ENCODE data around the gene DUSP10. TPM values are rescaled to one million over a fixed set of nuclear protein-coding genes. Genes with fewer than 3 reads are reported as not detected.

Gene DUSP10
- total RNA-seq, 1 donor from 2014 or later = 5.0 TPM

GRCh38 chr1:221664253-221664652, 77.6 kb downstream of the DUSP10 start:
- no peaks in the 10 kb centered on the region for H3K36me3 Mint-ChIP-seq (ENCODE audit: low read depth, unreplicated experiment)
- H3K27me3 Mint-ChIP-seq (ENCODE audit: unreplicated experiment) = no peaks in the 10 kb centered on the region
- no peak overlapping the region for H3K27ac Mint-ChIP-seq (ENCODE audit: unreplicated experiment)
- H3K4me3 Mint-ChIP-seq (ENCODE audit: unreplicated experiment) = no peak overlapping the region
- H3K9me3 Mint-ChIP-seq (ENCODE audit: unreplicated experiment) = no peaks in the 10 kb centered on the region
- TF ChIP-seq, protein P1, sequence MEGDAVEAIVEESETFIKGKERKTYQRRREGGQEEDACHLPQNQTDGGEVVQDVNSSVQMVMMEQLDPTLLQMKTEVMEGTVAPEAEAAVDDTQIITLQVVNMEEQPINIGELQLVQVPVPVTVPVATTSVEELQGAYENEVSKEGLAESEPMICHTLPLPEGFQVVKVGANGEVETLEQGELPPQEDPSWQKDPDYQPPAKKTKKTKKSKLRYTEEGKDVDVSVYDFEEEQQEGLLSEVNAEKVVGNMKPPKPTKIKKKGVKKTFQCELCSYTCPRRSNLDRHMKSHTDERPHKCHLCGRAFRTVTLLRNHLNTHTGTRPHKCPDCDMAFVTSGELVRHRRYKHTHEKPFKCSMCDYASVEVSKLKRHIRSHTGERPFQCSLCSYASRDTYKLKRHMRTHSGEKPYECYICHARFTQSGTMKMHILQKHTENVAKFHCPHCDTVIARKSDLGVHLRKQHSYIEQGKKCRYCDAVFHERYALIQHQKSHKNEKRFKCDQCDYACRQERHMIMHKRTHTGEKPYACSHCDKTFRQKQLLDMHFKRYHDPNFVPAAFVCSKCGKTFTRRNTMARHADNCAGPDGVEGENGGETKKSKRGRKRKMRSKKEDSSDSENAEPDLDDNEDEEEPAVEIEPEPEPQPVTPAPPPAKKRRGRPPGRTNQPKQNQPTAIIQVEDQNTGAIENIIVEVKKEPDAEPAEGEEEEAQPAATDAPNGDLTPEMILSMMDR (IDR thresholded peaks at IDR 0.05; ENCODE audit: unreplicated experiment) = no peak
- DNase-seq (ENCODE audit: low spot score) = no peak
- H3K4me1 Mint-ChIP-seq (ENCODE audit: unreplicated experiment) = no peaks in the 10 kb centered on the region

DNA sequence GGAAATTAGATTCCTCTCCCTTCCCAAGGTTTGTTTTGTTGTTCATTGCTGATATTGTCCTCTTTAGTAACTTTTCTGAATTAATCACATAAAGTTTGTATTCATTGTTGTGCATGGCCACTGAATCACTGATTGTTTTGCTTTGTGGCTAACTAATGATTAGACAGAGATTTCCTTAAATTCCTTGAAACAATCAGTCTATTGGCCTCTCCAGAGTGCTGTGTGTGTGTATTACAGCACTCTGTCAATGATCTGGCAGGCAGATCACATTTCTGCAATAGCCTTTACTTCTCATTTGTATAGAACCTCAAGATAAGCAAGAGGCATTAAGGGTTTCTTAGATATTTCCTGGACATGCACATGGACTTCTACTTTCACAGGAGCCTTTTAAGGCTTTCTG, 78.6 kb downstream of the DUSP10 start:
- Mint-ChIP-seq H3K4me1 (ENCODE audit: unreplicated experiment) (no peaks in the 10 kb centered on the region), H3K4me3 (ENCODE audit: unreplicated experiment) (no peak overlapping the region), H3K36me3 (ENCODE audit: low read depth, unreplicated experiment) (no peaks in the 10 kb centered on the region), H3K9me3 (ENCODE audit: unreplicated experiment) (no peaks in the 10 kb centered on the region), H3K27ac (ENCODE audit: unreplicated experiment) (no peak overlapping the region), H3K27me3 (ENCODE audit: unreplicated experiment) (no peaks in the 10 kb centered on the region)
- DNase-seq (ENCODE audit: low spot score) = no peak
- TF ChIP-seq, protein P1 (IDR thresholded peaks at IDR 0.05; ENCODE audit: unreplicated experiment) = no peak

GRCh38 chr1:221655766-221656305, 86.1 kb downstream of the DUSP10 start:
- no peaks in the 10 kb centered on the region for H3K27me3 Mint-ChIP-seq (ENCODE audit: unreplicated experiment)
- no peak overlapping the region for H3K27ac Mint-ChIP-seq (ENCODE audit: unreplicated experiment)
- H3K4me3 Mint-ChIP-seq (ENCODE audit: unreplicated experiment) = no peak overlapping the region
- H3K9me3 Mint-ChIP-seq (ENCODE audit: unreplicated experiment) = no peaks in the 10 kb centered on the region
- no peak for DNase-seq (ENCODE audit: low spot score)
- TF ChIP-seq, protein P1 (IDR thresholded peaks at IDR 0.05; ENCODE audit: unreplicated experiment) = no peak
- no peaks in the 10 kb centered on the region for H3K4me1 Mint-ChIP-seq (ENCODE audit: unreplicated experiment)
- no peaks in the 10 kb centered on the region for H3K36me3 Mint-ChIP-seq (ENCODE audit: low read depth, unreplicated experiment)

Data from endothelial cell (in vitro differentiated cells).